Neural cell (in vitro differentiated cells): ENCODE data around the gene VWA8. TPM values are rescaled to one million over a fixed set of nuclear protein-coding genes. Genes with fewer than 3 reads are reported as not detected.

Source experiments
- H2AFZ ChIP-seq: fragments of 200-600, 300-800 bp; sonication (generic), shearing (Covaris generic); 2 replicates; pipeline ENCODE4 v1.6.0; 2014; ENCODE audit warnings: low read depth, mild to moderate bottlenecking, antibody characterized with exemption, low read length, moderate library complexity
- H3F3A ChIP-seq: fragments of 200-600 bp; shearing (Covaris generic); 2 replicates; pipeline ENCODE4 v1.6.1; 2016; ENCODE audit warnings: mild to moderate bottlenecking, moderate library complexity, mixed read lengths, antibody characterized with exemption, low read length; ENCODE audit not compliant: insufficient read depth, poor library complexity, severe bottlenecking
- H3K27ac ChIP-seq: fragments of 200-600, 300-800 bp; sonication (generic), shearing (Covaris generic); 2 replicates; pipeline ENCODE4 v1.5.1; 2014; ENCODE audit warnings: mild to moderate bottlenecking, low read length, moderate library complexity
- H3K27me3 ChIP-seq: fragments of 300-800, 200-600 bp; sonication (generic), shearing (Covaris generic); 2 replicates; pipeline ENCODE4 v1.6.0; 2014; ENCODE audit warnings: mild to moderate bottlenecking, low read depth, low read length, moderate library complexity; ENCODE audit not compliant: insufficient read depth
- H3K36me3 ChIP-seq: fragments of 300-800, 200-600 bp; sonication (generic), shearing (Covaris generic); 2 replicates; pipeline ENCODE4 v1.5.1; 2014; ENCODE audit warnings: mild to moderate bottlenecking, antibody characterized with exemption, low read length, moderate library complexity; ENCODE audit not compliant: insufficient read depth
- H3K4me2 ChIP-seq: fragments of 300-800, 200-600 bp; sonication (generic), shearing (Covaris generic); 2 replicates; pipeline ENCODE4 v1.6.0; 2014; ENCODE audit warnings: mild to moderate bottlenecking, low read length
- H3K4me3 ChIP-seq: fragments of 300-800, 200-600 bp; sonication (generic), shearing (Covaris generic); 2 replicates; pipeline ENCODE4 v1.5.1; 2014; ENCODE audit warnings: mild to moderate bottlenecking, low read length, moderate library complexity
- H3K79me2 ChIP-seq: fragments of 200-600 bp; shearing (Covaris generic); replicated peaks from 2 replicates; pipeline ENCODE4 v1.6.0; 2014; ENCODE audit warnings: mild to moderate bottlenecking, low read length, moderate library complexity; ENCODE audit not compliant: insufficient read depth
- H3K9ac ChIP-seq: fragments of 300-800, 200-600 bp; sonication (generic), shearing (Covaris generic); 2 replicates; pipeline ENCODE4 v1.6.1; 2016; ENCODE audit warnings: mild to moderate bottlenecking, low read length, mixed read lengths
- H3K9me2 ChIP-seq: fragments of 200-600 bp; shearing (Covaris generic); 2 replicates; pipeline ENCODE4 v1.6.1; 2016; ENCODE audit warnings: mild to moderate bottlenecking, low read length, mixed read lengths; ENCODE audit not compliant: insufficient read depth
- H3K9me3 ChIP-seq: fragments of 200-600, 300-800 bp; sonication (generic), shearing (Covaris generic); 2 replicates; pipeline ENCODE4 v1.6.1; 2016; ENCODE audit warnings: mild to moderate bottlenecking, mixed run types, low read length, moderate library complexity, mixed read lengths
- H4K20me1 ChIP-seq: fragments of 200-600 bp; shearing (Covaris generic); 2 replicates; pipeline ENCODE4 v1.6.1; 2016; ENCODE audit warnings: mild to moderate bottlenecking, mixed run types; ENCODE audit not compliant: insufficient read depth
- EP300 ChIP-seq: fragments of 450-650 bp; conservative IDR thresholded peaks from 2 replicates; pipeline ENCODE4 v1.6.1; 2014; ENCODE audit warnings: antibody characterized with exemption, mild to moderate bottlenecking, moderate library complexity; ENCODE audit not compliant: poor library complexity, severe bottlenecking
- EZH2 ChIP-seq: fragments of 200-600, 300-800 bp; shearing (Covaris generic), sonication (generic); IDR thresholded peaks from 2 replicates; pipeline ENCODE4 v1.6.1; 2014; ENCODE audit warnings: antibody characterized with exemption, low read length, borderline replicate concordance, mild to moderate bottlenecking; ENCODE audit not compliant: insufficient read depth, poor library complexity, severe bottlenecking
- MXI1 ChIP-seq: fragments of 450-650 bp; conservative IDR thresholded peaks from 2 replicates; pipeline ENCODE4 v1.6.1; 2014; ENCODE audit warnings: antibody characterized with exemption, mild to moderate bottlenecking; ENCODE audit not compliant: poor library complexity, severe bottlenecking
- POLR2AphosphoS5 ChIP-seq: IDR thresholded peaks from 2 replicates; pipeline ENCODE4 v1.6.1; 2012
- RAD21 ChIP-seq: fragments of 450-650 bp; conservative IDR thresholded peaks from 2 replicates; pipeline ENCODE4 v1.6.1; 2014; ENCODE audit warnings: antibody characterized with exemption, mild to moderate bottlenecking, moderate library complexity
- SMC3 ChIP-seq: fragments of 450-650 bp; conservative IDR thresholded peaks from 2 replicates; pipeline ENCODE4 v1.6.1; 2014; ENCODE audit warnings: antibody characterized with exemption, mild to moderate bottlenecking, moderate library complexity; ENCODE audit not compliant: poor library complexity
- TAF1 ChIP-seq: IDR thresholded peaks from 2 replicates; pipeline ENCODE4 v1.6.1; 2012; ENCODE audit warnings: low read depth
- polyA plus RNA-seq: library from polyadenylated mRNA; depleted of rRNA; stranded (reverse); fragments of >200 nt; gene quantifications from 2 replicates; pipeline ENCODE4 v1.2.3, GENCODE V29; 2014
- TF ChIP-seq, protein P1 (sequence below): fragments of 450-650 bp; IDR thresholded peaks from 2 replicates; pipeline ENCODE4 v1.5.1; 2014; ENCODE audit warnings: antibody characterized with exemption, mild to moderate bottlenecking, moderate library complexity; ENCODE audit not compliant: poor library complexity, severe bottlenecking
- TF ChIP-seq, protein P2 (sequence below): IDR thresholded peaks from 2 replicates; pipeline ENCODE4 v1.6.1; 2012; ENCODE audit warnings: borderline replicate concordance

The VWA8 gene
- polyA plus RNA-seq, 1 donor from 2014 or later: 3.6 TPM

DNA sequence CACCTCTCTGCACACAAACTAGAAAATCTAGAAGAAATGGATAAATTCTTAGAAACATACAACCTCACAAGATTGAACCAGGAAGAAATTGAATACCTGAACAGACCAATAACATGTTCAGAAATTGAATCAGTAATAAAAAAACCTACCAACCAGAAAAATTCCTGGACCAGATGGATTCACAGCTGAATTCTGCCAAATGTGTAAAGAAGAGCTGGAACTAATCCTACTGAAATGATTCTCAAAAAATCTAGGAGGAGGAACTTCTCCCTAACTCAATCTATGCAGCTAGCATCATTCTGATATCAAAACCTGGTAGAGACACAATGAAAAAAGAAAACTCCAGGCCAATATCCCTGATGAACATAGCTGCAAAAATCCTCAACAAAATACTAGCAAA lies 336.9 kb downstream of the VWA8 start:
- no peak overlapping the region for H2AFZ ChIP-seq
- no peaks in the 10 kb centered on the region for H3K9me3 ChIP-seq
- no peaks in the 10 kb centered on the region for H3K27me3 ChIP-seq
- no peak overlapping the region for H3K4me3 ChIP-seq
- no peaks in the 10 kb centered on the region for H3F3A ChIP-seq
- H3K9ac ChIP-seq: no peak overlapping the region
- H3K79me2 ChIP-seq: no peaks in the 10 kb centered on the region
- H3K4me2 ChIP-seq: no peak overlapping the region
- TF ChIP-seq, protein P1, sequence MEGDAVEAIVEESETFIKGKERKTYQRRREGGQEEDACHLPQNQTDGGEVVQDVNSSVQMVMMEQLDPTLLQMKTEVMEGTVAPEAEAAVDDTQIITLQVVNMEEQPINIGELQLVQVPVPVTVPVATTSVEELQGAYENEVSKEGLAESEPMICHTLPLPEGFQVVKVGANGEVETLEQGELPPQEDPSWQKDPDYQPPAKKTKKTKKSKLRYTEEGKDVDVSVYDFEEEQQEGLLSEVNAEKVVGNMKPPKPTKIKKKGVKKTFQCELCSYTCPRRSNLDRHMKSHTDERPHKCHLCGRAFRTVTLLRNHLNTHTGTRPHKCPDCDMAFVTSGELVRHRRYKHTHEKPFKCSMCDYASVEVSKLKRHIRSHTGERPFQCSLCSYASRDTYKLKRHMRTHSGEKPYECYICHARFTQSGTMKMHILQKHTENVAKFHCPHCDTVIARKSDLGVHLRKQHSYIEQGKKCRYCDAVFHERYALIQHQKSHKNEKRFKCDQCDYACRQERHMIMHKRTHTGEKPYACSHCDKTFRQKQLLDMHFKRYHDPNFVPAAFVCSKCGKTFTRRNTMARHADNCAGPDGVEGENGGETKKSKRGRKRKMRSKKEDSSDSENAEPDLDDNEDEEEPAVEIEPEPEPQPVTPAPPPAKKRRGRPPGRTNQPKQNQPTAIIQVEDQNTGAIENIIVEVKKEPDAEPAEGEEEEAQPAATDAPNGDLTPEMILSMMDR: no peak
- TF ChIP-seq POLR2AphosphoS5: no peak
- no peak for TF ChIP-seq SMC3
- no peak for TF ChIP-seq EP300
- TF ChIP-seq EZH2: no peak
- TF ChIP-seq, protein P2, sequence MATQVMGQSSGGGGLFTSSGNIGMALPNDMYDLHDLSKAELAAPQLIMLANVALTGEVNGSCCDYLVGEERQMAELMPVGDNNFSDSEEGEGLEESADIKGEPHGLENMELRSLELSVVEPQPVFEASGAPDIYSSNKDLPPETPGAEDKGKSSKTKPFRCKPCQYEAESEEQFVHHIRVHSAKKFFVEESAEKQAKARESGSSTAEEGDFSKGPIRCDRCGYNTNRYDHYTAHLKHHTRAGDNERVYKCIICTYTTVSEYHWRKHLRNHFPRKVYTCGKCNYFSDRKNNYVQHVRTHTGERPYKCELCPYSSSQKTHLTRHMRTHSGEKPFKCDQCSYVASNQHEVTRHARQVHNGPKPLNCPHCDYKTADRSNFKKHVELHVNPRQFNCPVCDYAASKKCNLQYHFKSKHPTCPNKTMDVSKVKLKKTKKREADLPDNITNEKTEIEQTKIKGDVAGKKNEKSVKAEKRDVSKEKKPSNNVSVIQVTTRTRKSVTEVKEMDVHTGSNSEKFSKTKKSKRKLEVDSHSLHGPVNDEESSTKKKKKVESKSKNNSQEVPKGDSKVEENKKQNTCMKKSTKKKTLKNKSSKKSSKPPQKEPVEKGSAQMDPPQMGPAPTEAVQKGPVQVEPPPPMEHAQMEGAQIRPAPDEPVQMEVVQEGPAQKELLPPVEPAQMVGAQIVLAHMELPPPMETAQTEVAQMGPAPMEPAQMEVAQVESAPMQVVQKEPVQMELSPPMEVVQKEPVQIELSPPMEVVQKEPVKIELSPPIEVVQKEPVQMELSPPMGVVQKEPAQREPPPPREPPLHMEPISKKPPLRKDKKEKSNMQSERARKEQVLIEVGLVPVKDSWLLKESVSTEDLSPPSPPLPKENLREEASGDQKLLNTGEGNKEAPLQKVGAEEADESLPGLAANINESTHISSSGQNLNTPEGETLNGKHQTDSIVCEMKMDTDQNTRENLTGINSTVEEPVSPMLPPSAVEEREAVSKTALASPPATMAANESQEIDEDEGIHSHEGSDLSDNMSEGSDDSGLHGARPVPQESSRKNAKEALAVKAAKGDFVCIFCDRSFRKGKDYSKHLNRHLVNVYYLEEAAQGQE: no peak
- no peak for TF ChIP-seq TAF1
- TF ChIP-seq RAD21: no peak
- TF ChIP-seq MXI1: no peak
- H3K36me3 ChIP-seq: no peaks in the 10 kb centered on the region
- no peaks in the 10 kb centered on the region for H4K20me1 ChIP-seq
- H3K27ac ChIP-seq: no peak overlapping the region
- no peaks in the 10 kb centered on the region for H3K9me2 ChIP-seq

DNA sequence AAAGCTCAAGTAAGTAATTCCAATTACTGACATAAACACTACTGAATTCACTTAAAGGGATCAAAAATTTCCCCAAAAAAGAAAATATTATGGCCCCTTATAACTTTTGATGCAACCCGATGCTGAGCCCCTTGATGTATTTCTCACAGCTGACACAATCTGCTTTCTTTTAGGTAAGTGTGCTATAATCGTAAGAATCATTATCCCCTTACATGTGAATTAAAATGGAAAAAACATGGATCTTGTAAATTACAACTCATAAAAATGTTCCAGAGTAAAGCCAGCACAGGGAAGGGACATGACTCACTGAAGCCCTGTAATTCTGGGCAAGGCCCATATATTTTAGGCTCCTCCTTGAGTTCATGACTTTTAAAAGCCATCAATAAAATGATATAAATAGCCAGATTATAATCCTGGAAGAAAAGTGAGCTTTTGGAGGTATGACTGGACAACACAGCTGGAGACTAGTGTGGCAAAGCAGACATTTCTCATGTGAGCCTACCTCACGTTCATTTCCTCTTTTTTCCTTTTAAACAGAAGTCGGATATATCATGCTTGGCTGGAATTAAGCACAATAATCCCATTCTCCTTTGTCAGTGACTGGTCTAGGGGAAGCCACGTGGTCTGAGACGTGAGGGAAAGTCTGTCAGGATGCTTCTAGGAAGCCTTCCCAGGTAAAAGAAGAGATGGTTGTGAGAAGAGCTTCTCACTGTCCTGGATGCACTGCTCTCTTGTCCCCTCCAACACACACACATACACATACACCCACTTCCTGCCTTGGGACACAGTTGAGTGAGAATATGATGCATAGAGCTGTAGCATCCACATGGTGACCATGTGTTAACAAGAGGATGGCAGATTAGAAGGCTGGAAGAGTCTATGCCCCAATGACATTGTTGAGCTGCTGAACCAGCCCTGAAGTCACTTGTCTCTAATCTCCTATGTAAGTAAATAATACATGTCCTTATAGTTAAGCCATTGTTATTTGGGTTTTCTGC lies 338.2 kb downstream of the VWA8 start:
- TF ChIP-seq, protein P2: no peak
- TF ChIP-seq POLR2AphosphoS5 (no peak), EP300 (no peak), MXI1 (no peak), EZH2 (no peak), TAF1 (no peak), RAD21 (no peak), SMC3 (no peak)
- TF ChIP-seq, protein P1: no peak
- Histone ChIP-seq H3K4me2 (no peak overlapping the region), H3K9ac (no peak overlapping the region), H3K27me3 (no peaks in the 10 kb centered on the region), H3F3A (no peaks in the 10 kb centered on the region), H3K9me3 (no peaks in the 10 kb centered on the region), H3K9me2 (no peaks in the 10 kb centered on the region), H3K79me2 (no peaks in the 10 kb centered on the region), H2AFZ (no peak overlapping the region), H4K20me1 (no peaks in the 10 kb centered on the region), H3K27ac (no peak overlapping the region), H3K36me3 (no peaks in the 10 kb centered on the region), H3K4me3 (no peak overlapping the region)
